GM12872 (cell line): ENCODE measurements around the gene CTLA4.

Experiments
- CTCF ChIP-seq: IDR thresholded peaks from 3 replicates; pipeline ENCODE4 v1.5.1; 2011; ENCODE audit warnings: low read depth, mild to moderate bottlenecking, low read length, moderate library complexity; ENCODE audit not compliant: insufficient read depth

The CTLA4 gene

DNA sequence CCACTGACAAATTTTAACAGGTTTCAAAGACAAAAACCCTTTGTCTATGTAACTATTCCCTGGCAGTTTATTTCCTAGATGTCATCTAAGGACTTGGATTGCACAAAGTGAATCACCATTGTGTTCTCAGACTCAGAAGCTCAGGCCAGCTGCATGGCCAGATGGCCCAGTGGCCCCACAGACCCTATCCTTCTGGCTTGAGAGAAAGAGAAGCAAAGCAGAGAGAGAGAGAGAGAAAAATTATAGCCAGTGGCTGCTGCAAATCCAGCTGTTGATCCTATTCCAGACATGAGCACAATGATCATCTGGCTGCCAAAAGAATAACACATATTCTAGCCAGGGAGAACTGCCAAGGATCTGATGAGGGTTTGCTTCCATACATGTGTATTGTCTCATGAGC, 25.8 kb downstream of the CTLA4 start:
- TF ChIP-seq CTCF = no peak

- TF ChIP-seq CTCF = no peak
Measured at GRCh38 chr2:203893840-203894239, 26.3 kb downstream of the CTLA4 start.

GRCh38 chr2:203894262-203894661, 26.7 kb downstream of the CTLA4 start:
- no peak for TF ChIP-seq CTCF

GRCh38 chr2:203897544-203897943, 30.0 kb downstream of the CTLA4 start:
- TF ChIP-seq CTCF = no peak

- no peak for TF ChIP-seq CTCF
Measured at GRCh38 chr2:203898657-203899056, 31.1 kb downstream of the CTLA4 start.

- no peak for TF ChIP-seq CTCF
Measured at GRCh38 chr2:203900253-203900652, 32.7 kb downstream of the CTLA4 start.

GRCh38 chr2:203904022-203904421, 36.5 kb downstream of the CTLA4 start:
- TF ChIP-seq CTCF = no peak

DNA sequence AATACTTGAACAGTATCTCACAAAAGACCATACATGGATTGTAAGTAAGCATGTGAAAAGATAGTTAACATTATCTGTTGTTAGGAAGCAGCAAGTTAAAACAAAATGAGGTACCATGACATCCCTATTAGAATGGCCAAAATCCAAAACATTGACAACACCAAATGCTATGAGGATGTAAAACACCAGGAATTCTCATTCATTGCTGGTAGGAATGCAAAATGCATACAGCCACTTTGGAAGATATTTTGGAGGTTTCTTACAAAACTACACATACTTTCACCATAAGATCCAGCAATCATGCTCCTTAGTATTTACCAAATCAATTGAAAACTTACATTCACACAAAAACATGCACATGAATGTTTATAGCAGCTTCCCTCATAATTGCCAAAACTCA, 38.1 kb downstream of the CTLA4 start:
- TF ChIP-seq CTCF = no peak
